Stimulated activated CD4-positive, alpha-beta T cell treated with anti-CD3 and anti-CD28 coated beads, Interleukin-15, amount 100 ng/mL, for 1 hour (primary cell): ENCODE data around the gene PRUNE2.
"Not testable (repeated sequence)": the region's sequence is repeated elsewhere in the genome, so short reads cannot be mapped to it uniquely, and the experiment has no call there.

Source experiments
- DNase-seq, 2 donors: peaks; one replicate each; pipeline ENCODE4 v3.0.0-alpha.2; 2020; ENCODE audit warnings: low read depth in 1 of 2, low spot score in 1 of 2

PRUNE2 gene

DNA sequence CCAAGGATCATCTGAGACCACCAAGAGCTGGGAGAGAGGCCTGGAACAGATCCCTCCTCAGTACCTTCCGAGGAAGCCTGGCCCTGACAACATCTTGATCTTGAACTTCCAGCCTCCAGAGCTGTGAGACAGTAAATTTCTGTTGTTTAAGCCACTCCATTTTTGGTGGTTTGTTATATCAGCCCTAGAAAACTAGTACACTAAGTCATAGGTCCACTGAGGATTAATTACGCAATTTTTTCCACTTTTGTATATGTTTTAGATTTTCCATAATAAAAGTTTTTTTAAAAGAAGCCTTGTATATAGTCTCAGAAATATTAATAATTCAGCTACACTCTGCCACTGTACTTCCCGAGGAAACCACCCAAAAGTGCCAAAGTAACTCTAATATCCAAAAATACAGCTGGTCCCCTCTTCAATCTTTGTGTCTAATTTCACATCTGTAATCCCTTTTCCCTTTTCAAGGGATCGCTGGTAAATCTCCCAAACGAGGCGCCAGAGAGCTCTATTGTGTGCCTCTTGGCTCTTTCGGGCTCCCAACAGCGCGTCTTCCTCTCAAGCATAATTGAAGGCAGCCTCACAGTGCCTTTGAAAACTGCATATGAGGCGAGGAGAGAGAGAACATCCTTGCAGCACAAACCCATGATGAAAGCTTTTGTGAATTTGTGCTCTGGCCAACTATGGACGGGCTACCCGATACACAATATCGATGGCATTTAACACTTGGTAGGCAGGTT is 32.7 kb downstream of the PRUNE2 start:
- no peak for DNase-seq

DNA sequence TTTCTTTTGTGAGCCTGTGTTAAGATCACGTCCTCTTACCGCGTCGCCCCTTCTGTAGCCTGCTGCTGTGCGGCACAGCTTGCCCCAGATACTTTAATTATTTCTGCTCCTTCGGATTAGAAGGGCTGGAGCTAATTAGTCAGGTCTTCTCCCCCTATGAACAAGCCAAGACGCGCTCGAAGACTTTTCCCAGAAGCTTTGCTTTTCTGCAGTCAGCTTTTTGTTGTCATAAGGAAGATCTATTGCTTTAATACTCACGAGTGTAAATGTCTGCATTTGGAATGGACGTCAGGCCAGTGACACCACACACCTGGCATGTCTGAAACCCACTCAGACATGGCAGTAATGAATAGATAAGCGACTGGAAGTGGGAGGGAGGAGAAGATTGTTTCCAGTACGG is 37.0 kb downstream of the PRUNE2 start:
- DNase-seq = no peak

DNA sequence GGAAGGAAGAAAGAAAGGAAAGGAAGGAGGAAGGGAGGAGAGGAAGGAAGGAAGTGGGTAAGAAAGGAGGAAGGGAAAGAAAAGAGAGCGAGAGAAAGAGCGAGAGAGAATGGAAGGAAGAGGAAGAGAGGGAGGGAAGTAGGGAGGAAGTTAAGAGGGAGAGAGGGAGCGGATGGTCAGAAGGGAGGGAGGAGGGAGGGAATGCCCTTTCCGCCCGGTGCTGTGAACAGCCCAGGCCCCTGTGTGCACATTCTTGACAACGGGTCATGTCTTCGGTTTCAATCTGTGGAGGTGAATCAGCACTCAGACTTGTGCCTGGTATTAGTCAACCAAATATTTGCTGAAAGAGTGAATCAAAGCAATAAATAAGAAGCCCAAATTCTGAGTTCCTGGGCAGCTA is 39.2 kb downstream of the PRUNE2 start:
- DNase-seq = no peak

DNA sequence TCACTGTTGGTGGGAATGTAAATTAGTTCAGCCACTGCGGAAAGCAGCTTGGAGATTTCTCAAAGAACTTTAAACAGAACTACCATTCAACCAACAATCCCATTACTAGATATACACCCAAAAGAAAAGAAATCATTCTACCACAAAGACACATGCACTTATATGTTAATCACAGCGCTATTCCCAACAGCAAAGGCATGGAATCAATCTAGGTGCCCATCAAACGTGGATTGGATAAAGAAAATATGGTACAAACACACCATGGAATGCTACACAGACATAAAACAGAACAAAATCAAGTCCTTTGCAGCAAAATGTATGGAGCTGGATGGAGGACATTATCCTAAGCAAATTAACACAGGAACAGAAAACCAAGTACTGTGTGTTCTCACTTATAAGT is 42.1 kb downstream of the PRUNE2 start:
- DNase-seq = no peak

DNA sequence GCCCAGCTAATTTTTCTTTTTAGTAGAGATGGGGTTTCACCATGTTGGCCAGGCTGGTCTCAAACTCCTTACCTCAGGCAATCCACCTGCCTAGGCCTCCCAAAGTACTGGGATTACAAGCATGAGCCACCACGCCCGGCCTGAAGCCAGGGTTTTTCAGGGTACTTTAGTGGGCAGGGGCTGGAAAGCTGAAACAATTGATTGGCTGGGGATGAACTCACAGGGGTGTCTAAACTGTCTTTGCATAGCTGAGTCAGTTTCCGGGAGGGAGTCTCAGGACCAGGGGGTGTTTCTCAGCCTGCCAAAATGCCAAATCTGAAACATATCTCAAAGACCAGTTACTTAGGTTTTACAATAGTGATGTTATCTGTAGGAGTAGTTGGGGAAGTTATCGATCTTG is 46.1 kb downstream of the PRUNE2 start:
- no peak for DNase-seq

DNA sequence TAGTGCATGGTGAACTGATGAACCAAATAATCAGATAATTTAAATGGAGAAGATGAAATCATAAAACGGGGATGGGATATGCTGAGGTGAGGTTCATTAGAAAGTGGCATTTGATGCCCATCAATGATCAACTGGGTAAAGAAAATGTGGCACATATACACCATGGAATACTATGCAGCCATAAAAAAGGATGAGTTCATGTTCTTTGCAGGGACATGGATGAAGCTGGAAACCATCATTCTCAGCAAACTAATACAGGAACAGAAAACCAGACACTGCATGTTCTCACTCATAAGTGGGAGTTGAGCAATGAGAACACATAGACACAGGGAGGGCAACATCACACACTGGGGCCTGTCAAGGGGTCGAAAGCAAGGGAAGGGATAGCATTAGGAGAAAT is 47.7 kb downstream of the PRUNE2 start:
- not testable (repeated sequence) for DNase-seq

DNA sequence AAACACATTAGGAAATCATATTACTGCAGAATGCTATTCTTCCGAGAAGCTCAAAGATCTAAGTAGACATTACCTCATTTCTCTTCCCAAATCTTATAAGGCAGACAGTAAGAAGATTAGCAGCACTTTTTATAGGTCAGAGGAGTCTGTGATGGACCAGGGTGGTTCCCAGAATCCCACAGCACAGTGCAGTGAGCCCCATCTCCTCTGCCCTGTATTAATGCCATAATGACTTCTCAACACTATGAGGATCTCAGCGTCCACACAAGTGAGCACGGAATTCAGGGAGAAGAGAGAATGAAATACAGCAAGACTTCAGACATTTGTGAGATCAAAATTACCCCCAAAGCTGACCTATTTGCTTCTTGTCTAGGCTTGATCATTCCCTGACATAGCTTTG is 49.9 kb downstream of the PRUNE2 start:
- DNase-seq = no peak

DNA sequence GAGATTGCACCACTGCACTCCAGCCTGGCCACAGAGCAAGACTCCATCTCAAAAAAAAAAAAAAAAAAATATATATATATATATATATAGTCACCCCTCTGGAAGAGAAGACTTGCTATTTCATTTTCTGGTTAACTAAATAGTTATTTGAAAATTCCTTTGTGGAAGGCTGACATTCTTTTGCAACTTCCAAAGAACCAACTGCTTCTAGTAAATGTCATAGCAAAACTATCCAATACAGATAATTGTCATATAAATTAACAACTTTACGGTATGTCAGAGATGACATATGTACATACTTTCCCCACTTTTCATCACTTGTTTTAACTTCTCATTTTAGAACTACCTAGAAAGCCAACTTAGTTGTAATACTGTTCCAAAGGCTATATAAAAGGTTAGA is 50.9 kb downstream of the PRUNE2 start:
- no peak for DNase-seq

DNA sequence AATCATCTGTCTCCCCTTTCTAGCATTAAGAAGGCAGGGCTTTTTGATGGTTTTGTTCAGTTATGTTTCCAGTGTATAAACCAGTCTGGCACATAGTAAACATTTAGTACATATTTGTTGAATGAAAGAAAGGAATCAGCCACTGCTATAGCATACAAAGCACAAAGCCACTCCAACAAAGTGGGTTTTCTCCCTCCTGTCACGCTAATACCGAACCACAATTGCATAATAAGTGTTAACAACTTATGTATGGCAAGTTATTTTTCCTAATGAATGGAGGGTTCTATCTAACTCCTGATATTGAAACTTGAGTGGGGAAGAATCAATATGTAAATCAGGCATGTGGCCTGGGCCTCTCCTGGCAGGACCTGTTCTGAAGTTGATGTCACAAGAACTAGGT is 53.9 kb downstream of the PRUNE2 start:
- no peak for DNase-seq

DNA sequence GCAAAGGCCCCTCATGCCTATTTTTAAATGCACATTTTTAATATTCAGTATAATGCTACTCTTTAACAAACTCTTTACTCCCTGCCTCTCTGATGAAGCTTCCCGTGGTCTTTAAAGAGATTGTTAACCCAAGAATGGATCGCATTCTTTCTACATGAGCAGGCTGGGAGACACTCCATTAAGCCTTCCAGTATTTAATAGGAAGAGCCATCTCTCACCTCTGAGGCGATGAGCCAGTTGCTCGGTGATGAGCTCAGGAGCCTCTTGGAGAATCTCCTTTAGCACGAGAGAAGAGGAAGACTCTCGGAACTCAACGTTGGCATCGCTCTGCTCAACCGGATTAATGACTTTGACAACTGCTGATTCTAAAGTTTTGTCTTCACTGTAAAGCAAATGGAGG is 59.6 kb downstream of the PRUNE2 start:
- DNase-seq = no peak

DNA sequence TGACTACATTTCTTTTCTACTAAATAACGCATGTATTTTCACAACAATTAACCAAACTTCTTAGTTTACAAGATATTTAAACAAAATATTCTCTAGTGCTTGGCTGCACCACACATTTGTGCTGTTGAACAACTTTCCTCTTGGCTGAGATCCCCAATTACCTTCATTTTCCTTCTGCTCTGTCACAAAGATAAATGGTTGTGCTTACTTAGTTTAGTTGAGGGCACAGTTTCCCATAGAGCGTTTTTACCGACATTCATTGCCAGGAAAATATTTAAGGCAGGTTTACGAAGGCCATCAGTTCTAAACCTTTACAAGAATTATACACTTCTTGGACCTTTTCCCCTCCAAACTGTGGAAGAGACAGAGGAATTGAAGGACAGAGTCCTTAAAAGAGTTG is 60.7 kb downstream of the PRUNE2 start:
- DNase-seq = no peak

DNA sequence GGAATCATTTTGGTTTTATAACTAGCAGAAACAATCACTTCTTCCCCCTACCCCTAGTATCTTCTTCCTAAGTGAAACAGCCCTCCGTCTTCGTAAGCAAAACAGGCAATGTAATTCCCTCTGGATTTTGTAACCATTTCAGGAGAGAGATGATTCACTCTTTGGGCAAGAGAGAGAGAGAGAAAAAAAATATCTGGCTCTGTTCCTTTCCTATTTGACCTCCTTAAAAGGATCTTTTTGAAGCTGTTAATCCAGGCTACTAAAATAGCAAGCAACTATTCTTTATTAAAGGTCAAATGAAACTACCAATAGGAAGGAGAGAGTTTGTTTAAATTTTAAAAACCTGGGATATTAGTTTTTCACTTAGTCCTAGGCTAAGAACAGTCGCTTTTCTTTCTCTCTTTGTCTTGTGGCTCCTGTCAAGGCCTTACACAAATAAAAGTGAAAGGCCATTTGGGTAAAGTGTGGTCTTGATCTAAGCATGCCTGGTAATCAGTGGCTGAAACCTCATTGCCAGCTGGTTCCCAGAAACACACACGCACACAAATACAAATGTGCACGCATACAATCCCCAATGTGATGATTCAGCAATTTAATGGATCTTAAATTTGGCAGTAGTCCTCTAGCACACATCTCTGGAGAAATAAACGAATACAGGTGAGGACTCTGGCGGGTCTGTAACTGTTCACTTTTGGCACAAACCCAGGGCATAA is 70.2 kb downstream of the PRUNE2 start:
- no peak for DNase-seq

DNA sequence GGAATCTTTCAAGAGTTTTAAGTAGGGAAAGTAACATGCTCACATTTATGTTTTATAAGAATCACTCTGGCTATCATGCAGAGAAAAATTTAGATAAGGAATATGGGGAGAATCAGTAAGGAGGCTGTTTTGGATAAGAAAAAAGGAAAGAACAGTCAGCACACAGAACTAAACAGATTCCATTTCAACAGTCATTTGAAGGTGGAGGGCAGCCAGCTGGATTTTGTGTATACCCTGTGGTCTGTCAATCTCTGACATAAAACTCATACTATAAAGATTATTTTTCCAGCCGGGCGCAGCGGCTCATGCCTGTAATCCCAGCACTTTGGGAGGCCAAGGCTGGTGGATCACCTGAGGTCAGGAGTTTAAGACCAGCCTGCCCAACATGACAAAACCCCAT is 77.5 kb downstream of the PRUNE2 start:
- no peak for DNase-seq

DNA sequence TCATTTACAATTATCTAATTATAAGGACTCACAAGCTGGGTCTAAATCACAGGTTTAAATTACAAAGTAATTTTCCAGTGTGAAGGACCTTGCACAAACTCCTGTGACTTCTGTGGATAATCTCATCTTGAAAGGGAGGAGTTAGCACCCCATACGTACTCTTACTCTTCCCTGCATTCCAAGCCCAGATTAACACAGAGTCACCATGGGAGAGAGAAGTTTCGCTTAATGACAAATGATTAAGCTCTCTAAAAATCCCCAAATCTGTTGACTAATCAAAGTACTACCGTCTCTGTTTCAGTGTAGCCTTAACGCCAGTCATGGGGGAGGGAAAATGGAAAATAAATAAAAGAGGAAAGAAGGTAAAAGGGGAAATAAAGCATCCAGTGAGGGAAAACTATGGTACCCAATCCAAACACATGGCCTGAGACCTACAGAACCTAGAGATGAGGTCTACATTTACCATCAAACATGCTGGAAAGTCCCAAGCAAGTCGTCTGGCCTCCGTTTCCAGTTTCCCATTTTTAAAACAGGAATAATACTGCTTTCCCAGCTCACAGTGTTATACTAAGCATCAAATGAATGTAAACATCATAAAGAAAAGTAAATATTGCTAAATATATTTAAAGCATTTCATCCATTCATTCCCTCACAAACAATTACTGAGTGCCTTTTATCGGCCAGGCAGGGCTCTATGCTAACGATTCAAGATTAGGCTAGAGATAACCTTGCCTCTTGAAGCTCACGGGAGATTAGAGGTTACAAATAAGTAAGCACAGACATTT is 78.4 kb downstream of the PRUNE2 start:
- DNase-seq = no peak

DNA sequence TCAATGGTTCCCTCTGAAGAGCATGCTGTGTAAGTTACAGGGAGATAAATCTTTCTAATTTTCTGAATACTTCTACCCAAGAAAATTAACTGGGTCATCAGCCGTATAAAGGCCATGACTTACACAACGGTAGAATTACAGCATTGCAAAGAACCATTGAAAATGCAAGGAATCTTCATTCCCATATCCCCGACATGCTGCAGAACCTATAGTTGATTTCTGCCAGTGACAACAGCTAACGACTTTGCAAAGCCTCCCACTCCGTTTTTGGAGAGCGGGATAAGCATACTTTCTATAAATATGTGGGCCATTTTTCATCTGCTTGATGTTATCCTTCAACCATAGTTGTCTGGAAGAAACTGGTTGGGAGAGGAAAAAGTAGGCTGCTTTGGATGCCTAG is 85.5 kb downstream of the PRUNE2 start:
- DNase-seq = no peak

DNA sequence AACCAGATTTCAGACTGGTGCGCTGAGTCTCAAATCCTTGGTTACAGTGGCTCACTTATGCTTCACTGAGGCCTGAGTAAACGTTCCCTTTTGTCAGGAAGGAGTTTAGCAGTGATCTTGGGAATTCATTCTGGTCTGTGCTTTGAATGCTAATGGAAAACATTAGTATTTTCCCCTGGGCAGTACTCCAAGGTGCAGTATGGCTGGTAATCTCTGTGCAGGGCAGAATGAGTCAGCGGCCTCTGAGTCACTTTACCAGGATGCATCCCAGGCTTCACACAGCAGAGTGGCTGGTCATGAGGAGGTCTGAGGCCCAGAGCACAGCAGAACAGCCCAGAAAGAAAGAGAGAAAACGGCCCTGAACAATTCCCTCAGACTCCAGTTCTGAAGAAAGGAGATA is 87.6 kb downstream of the PRUNE2 start:
- DNase-seq = no peak

DNA sequence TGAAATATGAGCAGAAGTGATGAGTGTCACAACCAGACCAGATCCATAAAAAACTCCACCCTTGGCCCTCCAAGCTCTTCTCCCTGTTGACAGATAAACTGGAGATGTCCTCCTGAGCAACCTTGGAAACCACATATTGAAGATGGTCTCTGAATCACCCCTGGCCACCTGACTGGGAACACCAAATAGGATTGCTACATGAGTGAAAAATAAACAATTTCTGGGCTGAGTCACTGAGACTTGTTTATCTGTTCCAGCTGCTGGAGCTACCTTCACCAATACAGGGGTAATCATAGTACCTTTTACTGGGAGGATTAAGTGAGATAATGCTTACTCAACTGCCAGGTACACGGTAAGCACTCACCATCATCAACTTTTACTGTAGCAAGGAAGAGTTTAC is 88.4 kb downstream of the PRUNE2 start:
- no peak for DNase-seq

DNA sequence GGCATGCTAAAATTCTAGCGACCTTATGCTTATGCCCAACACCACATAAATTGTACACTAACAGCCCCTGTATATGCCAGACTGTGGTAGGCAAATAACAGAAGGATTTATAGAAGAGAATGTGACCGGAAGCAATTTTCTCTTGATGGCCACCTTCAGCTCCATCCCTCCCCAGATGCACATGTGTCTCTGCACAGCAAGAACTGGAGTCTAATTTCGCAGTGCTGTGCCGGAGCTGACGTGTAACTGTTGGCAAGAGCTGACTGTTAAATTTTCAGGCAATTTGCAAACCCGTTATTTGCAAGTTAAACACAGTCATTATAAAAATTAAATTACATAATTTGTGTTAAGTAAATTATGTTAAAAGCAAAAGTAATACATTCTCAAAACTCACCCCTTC is 93.3 kb downstream of the PRUNE2 start:
- DNase-seq = no peak

DNA sequence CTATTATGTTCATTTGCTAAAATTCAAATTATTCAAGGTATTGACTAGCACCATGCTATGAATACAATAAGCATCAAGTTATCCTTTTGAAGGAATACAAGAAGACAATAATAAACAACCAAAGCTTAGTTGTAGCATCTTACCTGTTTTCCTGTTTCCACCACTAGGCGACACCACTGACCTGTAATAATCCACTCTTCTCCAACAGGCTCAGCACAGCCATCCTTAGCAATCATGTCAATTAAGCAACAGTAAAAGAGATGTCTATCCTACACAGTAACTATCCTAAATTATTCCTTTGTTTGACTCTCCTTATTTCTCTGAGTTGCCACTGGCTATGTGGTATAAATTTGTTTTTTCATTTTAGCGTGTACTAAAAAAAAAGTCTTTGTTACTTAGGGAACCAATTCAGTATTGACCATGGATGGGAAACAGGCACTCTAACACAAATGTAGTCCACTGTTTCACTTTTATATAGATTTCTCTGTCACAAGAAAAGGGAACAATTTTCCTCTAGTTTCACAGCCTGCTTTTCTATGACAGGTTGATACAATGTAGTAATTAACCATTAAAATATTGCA is 95.4 kb downstream of the PRUNE2 start:
- DNase-seq = no peak

DNA sequence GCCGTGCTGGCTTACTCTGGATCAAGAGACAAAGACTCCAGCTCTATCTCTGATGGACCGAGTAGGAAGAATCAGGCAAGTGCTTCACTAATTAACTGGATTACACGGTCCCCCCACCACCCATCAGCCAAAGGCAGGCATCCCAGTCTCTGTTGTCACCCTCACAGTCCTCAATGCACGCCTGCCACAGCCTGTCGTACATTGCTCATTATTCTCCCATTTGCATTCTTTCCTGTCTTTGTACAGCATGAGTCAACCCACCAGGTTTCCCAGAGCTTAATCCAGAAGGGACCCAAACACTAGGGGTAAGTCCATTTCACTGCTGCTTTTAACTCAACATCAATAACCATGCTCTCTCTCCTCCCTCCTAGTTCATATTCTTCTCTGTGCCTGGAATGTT is 97.3 kb downstream of the PRUNE2 start:
- no peak for DNase-seq

DNA sequence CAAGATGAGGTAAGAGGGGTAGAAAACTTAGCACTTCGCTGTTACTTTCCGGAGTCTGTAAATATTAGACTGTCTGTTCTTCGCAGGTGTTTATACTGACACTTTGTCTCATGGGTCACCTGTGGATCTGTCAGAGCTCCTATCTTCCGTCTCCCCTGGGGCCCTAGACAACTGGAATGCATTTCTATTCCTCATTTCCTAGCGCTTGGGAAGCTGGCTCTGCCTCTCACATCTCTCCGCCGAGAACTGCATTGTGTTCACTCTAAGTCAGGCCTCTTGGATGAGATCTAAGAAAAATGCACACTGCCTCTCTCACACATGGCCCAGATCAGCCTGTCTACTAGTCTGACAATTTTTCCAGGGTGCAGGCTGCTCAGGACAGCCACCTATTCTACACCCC is 102.2 kb downstream of the PRUNE2 start:
- DNase-seq = no peak

DNA sequence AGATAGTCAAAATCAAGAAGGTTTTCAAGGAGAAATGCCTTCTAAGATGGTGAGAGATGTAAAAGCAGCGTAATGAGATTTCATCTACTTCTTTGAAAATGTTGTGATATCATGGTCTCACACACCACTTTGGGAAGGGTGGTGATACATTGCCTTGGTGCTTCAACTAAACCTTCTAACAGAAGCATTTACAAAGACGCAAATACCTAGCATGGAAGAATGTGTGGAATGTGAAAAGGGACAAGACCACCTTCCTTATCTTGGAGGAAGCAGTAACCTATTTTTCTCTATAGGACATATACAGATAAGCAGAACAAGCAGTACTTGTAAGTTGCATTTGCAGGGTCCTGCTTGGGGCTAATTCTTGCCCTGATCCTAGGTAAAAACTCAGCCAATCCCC is 102.8 kb downstream of the PRUNE2 start:
- no peak for DNase-seq
